ENCODE data around the gene ESPL1. TPM values are rescaled to one million over a fixed set of nuclear protein-coding genes. Genes with fewer than 3 reads are reported as not detected.

ESPL1 gene
- total and polyA plus RNA-seq, 2 of the 8 experiments (the other 6 are each of a cell fraction or from before 2014, with no cell fraction given) = 31.8 to 52.7 TPM

DNA sequence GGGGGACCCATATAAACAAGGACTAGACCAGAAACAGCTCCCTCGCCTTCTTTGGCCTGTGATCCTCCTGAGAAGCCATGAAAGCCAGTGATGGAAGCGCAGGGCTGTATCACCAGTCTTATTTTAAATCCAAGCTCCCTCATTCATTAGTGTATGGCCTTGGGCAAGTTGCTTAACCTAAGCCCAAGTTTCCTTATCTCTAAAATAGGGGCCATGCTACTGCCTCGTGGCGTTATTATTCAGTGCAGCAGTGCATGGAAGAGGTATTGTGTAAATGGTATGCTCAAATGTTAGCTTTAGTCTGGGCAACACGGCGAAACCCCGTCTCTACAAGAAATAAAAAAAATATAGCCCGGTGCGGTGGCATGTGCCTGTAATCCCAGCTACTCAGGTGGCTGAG is 9.9 kb downstream of the ESPL1 start:
- H2AFZ ChIP-seq (ENCODE audit: low read length) = no peak overlapping the region
- H3K4me3 ChIP-seq (ENCODE audit: extremely low read depth in 1 of 4, insufficient read depth in 2 of 4, low read depth in 3 of 4, low read length in 4 of 4) = no peak overlapping the region
- H3K27ac ChIP-seq (ENCODE audit: low read depth, low read length) = no peak overlapping the region
- H3K4ac ChIP-seq (replicated peaks; ENCODE audit: insufficient read length, low read depth, low read length) = no peak overlapping the region
- no peaks in the 10 kb centered on the region for H3K23me2 ChIP-seq (ENCODE audit: low read depth, low read length)
- no peaks in the 10 kb centered on the region for H3K79me2 ChIP-seq (ENCODE audit: control insufficient read depth in 1 of 2, insufficient read depth in 2 of 2, low read length in 2 of 2)
- no peak overlapping the region for H2BK5ac ChIP-seq (ENCODE audit: low read depth, low read length)
- H4K5ac ChIP-seq (ENCODE audit: insufficient read length, low read depth, low read length) = no peak overlapping the region
- no peak for DNase-seq (ENCODE audit: low read depth in 1 of 2, low spot score in 2 of 2)
- peaks cover 0 to 9% of the 10 kb centered on the region in 2 experiments for H4K20me1 ChIP-seq (replicated peaks in 1 of 2; ENCODE audit: control insufficient read depth in 1 of 2, insufficient read depth in 2 of 2, low read length in 2 of 2)
- H3K27me3 ChIP-seq (replicated peaks in 1 of 4; ENCODE audit: control insufficient read depth in 3 of 4, extremely low read depth in 1 of 4, insufficient read depth in 3 of 4, low read length in 3 of 4) = no peaks in the 10 kb centered on the region
- H2BK20ac ChIP-seq (ENCODE audit: low read length) = no peak overlapping the region
- H3K4me1 ChIP-seq (replicated peaks in 1 of 4; ENCODE audit: control insufficient read depth in 3 of 4, insufficient read depth in 4 of 4, low read length in 3 of 4) = no peaks in the 10 kb centered on the region
- H3K9me3 ChIP-seq (ENCODE audit: insufficient read depth in 2 of 2, low read depth in 1 of 2, low read length in 1 of 2) = no peaks in the 10 kb centered on the region
- WGBS, 2 experiments (ENCODE audit: extremely low coverage in 1 of 2, insufficient coverage in 1 of 2, insufficient read length in 1 of 2, insufficient replicate concordance in 2 of 2, low coverage in 1 of 2, low lambda C conversion rate in 2 of 2, missing lambda C conversion rate in 1 of 2) = 96% methylated on average over 9 of the region's 9 CpGs; no CpG with 5 or more reads in 1 of the 2 experiments
- no peak overlapping the region for H2AK5ac ChIP-seq (ENCODE audit: low read depth, low read length)
- H4K91ac ChIP-seq (replicated peaks; ENCODE audit: insufficient read length, low read length) = no peak overlapping the region
- no peak overlapping the region for H3K56ac ChIP-seq (replicated peaks; ENCODE audit: insufficient read length, low read depth, low read length)
- ChIA-PET CTCF (ENCODE audit: partially characterized antibody) (interaction anchor here (0.6 to 28.3 kb wide), 13 partner anchors 8 to 1253 kb away, joined by 3 to 573 read pairs (median 5); partner anchors contain the start of genes ESPL1 and ITGB7), POLR2A (ENCODE audit: partially characterized antibody) (interaction anchor here (0.7 to 9.3 kb wide), 6 partner anchors 9 to 97 kb away, joined by 3 to 76 read pairs (median 8); partner anchors contain the start of genes ESPL1 and PFDN5)
- no peak overlapping the region for H3K9ac ChIP-seq (replicated peaks in 1 of 4; ENCODE audit: extremely low read depth in 1 of 4, low read depth in 3 of 4, low read length in 3 of 4)
- no peak overlapping the region for H3K23ac ChIP-seq (ENCODE audit: insufficient read length)
- H3K4me2 ChIP-seq (ENCODE audit: insufficient read depth in 1 of 2, low read depth in 2 of 2, low read length in 2 of 2) = no peak overlapping the region
- peaks cover 22 to 64% (median 53%) of the 10 kb centered on the region in 4 experiments for H3K36me3 ChIP-seq (ENCODE audit: control insufficient read depth in 2 of 4, insufficient read depth in 4 of 4, low read length in 3 of 4)
- no peak overlapping the region for H2BK120ac ChIP-seq (replicated peaks; ENCODE audit: low read depth, low read length)
- H3K18ac ChIP-seq (ENCODE audit: extremely low read depth, low read length) = no peak overlapping the region
- H3K79me1 ChIP-seq (ENCODE audit: low read depth, low read length) = no peaks in the 10 kb centered on the region
- H2BK15ac ChIP-seq (ENCODE audit: low read length) = no peak overlapping the region
- no peak overlapping the region for H4K8ac ChIP-seq (ENCODE audit: extremely low read depth, insufficient read depth, low read length)
- no peak overlapping the region for H2BK12ac ChIP-seq (ENCODE audit: low read depth, low read length)
- H3K14ac ChIP-seq (ENCODE audit: insufficient read length) = no peak overlapping the region
- no peak for FAIRE-seq
- TF ChIP-seq YY1 (IDR thresholded peaks at IDR 0.05; ENCODE audit: low read depth, low read length) (no peak), TAF7 (optimal IDR thresholded peaks at IDR 0.05; ENCODE audit: borderline replicate concordance, low read depth, low read length) (no peak), GTF2F1 (IDR thresholded peaks at IDR 0.05; ENCODE audit: borderline replicate concordance, low read depth, low read length) (no peak), BCL11A (IDR thresholded peaks at IDR 0.05; ENCODE audit: low read depth in 2 of 2, low read length in 2 of 2) (no peak), KDM4A (IDR thresholded peaks at IDR 0.05; ENCODE audit: low read depth, low read length, severe bottlenecking) (no peak), BACH1 (IDR thresholded peaks at IDR 0.05; ENCODE audit: low read length) (no peak), FOSL1 (IDR thresholded peaks at IDR 0.05; ENCODE audit: insufficient read depth, low read depth, low read length) (no peak), GABPA (IDR thresholded peaks at IDR 0.05; ENCODE audit: borderline replicate concordance, insufficient read depth, low read length) (no peak), E2F6 (IDR thresholded peaks at IDR 0.05) (no peak), EP300 (IDR thresholded peaks at IDR 0.05; ENCODE audit: borderline replicate concordance in 1 of 2, low read depth in 2 of 2, low read length in 2 of 2) (no peak), EZH2 (IDR thresholded peaks at IDR 0.05; ENCODE audit: low read depth, low read length, severe bottlenecking) (no peak)
- TF ChIP-seq, protein P1, sequence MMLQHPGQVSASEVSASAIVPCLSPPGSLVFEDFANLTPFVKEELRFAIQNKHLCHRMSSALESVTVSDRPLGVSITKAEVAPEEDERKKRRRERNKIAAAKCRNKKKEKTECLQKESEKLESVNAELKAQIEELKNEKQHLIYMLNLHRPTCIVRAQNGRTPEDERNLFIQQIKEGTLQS (IDR thresholded peaks at IDR 0.05; ENCODE audit: insufficient read depth, low read depth, low read length) = no peak
